ENCODE measurements around the gene FNDC1.

DNA sequence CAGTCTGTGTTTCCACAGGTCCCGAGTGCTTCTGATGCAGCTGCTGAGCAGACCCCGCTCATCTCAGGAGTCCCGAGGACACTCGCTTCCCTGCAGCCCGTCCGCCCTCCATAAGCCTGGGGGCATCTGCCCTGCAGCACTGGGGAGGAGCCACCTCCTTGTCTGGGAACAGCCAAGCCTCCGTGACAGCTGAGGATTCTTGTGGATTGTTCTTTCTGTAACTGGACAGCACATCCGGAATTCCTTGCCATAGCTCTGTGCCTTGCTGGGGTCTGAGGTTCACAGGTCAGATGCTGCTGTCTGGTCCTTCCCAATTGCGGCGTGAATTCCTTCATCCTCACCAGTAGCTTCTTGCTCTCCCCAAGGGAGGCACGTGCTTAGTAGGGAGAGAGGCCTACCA, 38.4 kb upstream of the FNDC1 start:
- TF ChIP-seq, protein P1, sequence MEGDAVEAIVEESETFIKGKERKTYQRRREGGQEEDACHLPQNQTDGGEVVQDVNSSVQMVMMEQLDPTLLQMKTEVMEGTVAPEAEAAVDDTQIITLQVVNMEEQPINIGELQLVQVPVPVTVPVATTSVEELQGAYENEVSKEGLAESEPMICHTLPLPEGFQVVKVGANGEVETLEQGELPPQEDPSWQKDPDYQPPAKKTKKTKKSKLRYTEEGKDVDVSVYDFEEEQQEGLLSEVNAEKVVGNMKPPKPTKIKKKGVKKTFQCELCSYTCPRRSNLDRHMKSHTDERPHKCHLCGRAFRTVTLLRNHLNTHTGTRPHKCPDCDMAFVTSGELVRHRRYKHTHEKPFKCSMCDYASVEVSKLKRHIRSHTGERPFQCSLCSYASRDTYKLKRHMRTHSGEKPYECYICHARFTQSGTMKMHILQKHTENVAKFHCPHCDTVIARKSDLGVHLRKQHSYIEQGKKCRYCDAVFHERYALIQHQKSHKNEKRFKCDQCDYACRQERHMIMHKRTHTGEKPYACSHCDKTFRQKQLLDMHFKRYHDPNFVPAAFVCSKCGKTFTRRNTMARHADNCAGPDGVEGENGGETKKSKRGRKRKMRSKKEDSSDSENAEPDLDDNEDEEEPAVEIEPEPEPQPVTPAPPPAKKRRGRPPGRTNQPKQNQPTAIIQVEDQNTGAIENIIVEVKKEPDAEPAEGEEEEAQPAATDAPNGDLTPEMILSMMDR (IDR thresholded peaks at IDR 0.05; ENCODE audit: insufficient read depth, low read length, poor library complexity, severe bottlenecking), result no peak
- TF ChIP-seq EZH2phosphoT487 (conservative IDR thresholded peaks at IDR 0.05; ENCODE audit: low read length), result no peak

Measured in SU-DHL-6 (cell line).